Body of pancreas (tissue), 4 donors: ENCODE results near the gene DKK3. TPM values are rescaled to one million over a fixed set of nuclear protein-coding genes. Genes with fewer than 3 reads are reported as not detected.

Experiments used
- ATAC-seq: fragments of 150-250 bp; one replicate; pipeline ENCODE4 v1.9.1; 2016
- DNase-seq, 4 donors: peaks; one replicate each; pipeline ENCODE4 v3.0.0-alpha.2; 2019
- H3K27ac ChIP-seq, 4 donors: fragments of 200-600 bp; sonication (generic); 1 replicate in 3 of 4; 2 replicates in 1 of 4; pipeline versions ENCODE4 v1.5.1 to v1.6.1; 2016 to 2019; ENCODE audit warnings: mild to moderate bottlenecking in 1 of 4, mixed read lengths in 1 of 4, moderate library complexity in 1 of 4
- H3K27me3 ChIP-seq, 2 donors: fragments of 200-600 bp; sonication (generic); one replicate each; pipeline ENCODE4 v1.6.0; 2016; ENCODE audit warnings: mild to moderate bottlenecking in 1 of 2
- H3K36me3 ChIP-seq, 2 donors: fragments of 200-600 bp; sonication (generic); replicated peaks in 1 of 2; 2 replicates each; pipeline ENCODE4 v1.5.1; 2016; ENCODE audit warnings: low read depth in 2 of 2; ENCODE audit not compliant: insufficient read depth in 1 of 2
- H3K4me1 ChIP-seq: fragments of 200-600 bp; sonication (generic); one replicate; pipeline ENCODE4 v1.6.0; 2016
- H3K4me3 ChIP-seq, 2 donors: fragments of 200-600 bp; sonication (generic); 1 replicate in 1 of 2; 2 replicates in 1 of 2; pipeline ENCODE4 v1.5.1; 2016 to 2019
- H3K9me3 ChIP-seq, 3 donors: fragments of 200-600 bp; sonication (generic); 1 replicate in 2 of 3; 2 replicates in 1 of 3; pipeline ENCODE4 v1.5.1; 2016
- POLR2A ChIP-seq, 3 donors: fragments of 450-650 bp; IDR thresholded peaks; one replicate each; pipeline ENCODE4 v1.6.1; 2016; ENCODE audit warnings: antibody characterized with exemption in 3 of 3, mild to moderate bottlenecking in 2 of 3
- WGBS, 2 donors: methylation state at CpG; one replicate each; pipeline ENCODE4 v1.1.5; 2017; 5-methylcytosine and 5-hydroxymethylcytosine counted together
- intact Hi-C: fragments of 100-400 bp; cut with DNase I; formaldehyde crosslinking; loops from one replicate; pipeline ENCODE4 v1.15.1; 2023
- total RNA-seq, 2 donors: library from RNA; depleted of rRNA; stranded (reverse); fragments of >200 nt; gene quantifications; one replicate each; pipeline ENCODE4 v1.1.0, GENCODE V29; 2016
- TF ChIP-seq, protein P1 (sequence below), 7 experiments: fragments of 450-650 bp in 4 of 7; fragments of 200-600 bp in 3 of 7; sonication (generic) in 3 of 7; IDR thresholded peaks; one replicate each; pipeline ENCODE4 v1.5.1; 2016 to 2019; ENCODE audit warnings: antibody characterized with exemption in 7 of 7

DKK3 gene
- total RNA-seq, 2 donors from 2014 or later: 14.5 to 25.9 TPM

DNA sequence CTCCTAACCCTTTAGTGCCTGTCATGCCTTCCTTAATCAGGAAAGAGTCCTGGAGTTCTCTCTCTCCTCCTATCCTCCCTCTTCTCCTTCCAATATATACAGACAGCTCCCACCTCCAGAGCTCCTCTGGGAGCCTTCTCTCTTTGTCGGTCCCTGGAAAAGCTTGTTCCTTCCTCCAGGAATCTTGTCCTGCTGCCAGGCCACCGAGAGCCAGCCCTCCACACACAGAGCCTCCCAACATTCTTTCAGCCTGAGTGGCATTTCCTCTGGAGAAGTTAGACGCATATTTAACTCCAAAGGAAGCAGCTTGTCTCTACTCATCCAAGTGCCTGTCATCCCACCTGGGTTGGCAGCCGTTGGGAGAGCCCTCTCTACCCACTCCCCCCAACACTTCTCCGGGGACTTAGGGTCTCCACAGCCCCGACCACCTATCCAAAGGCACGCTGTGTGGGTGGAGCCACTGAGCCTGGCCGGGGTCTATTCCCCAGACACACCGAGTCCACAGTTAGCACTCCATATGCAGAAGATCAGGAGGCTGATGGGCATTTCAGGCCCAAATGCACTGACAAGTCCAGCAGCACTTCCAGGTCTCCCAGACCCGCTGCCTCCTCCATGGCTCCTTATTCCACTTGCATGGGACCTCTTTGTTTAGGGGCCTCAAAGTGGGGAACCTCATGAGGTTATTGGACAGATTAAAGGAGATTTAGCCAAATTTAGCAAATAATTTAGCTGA, 31.1 kb downstream of the DKK3 start:
- ATAC-seq (no peak), DNase-seq (peak in 3 of 4 donors; percentile 49 to 61 (median 60))
- Histone ChIP-seq H3K36me3 (no peaks in the 10 kb centered on the region), H3K27me3 (no peaks in the 10 kb centered on the region), H3K4me1 (peaks cover 43% of the 10 kb centered on the region), H3K9me3 (no peaks in the 10 kb centered on the region), H3K4me3 (no peak overlapping the region), H3K27ac (peak overlapping the region in 3 of 4 donors; percentile 29 to 66 (median 50))
- TF ChIP-seq, protein P1, sequence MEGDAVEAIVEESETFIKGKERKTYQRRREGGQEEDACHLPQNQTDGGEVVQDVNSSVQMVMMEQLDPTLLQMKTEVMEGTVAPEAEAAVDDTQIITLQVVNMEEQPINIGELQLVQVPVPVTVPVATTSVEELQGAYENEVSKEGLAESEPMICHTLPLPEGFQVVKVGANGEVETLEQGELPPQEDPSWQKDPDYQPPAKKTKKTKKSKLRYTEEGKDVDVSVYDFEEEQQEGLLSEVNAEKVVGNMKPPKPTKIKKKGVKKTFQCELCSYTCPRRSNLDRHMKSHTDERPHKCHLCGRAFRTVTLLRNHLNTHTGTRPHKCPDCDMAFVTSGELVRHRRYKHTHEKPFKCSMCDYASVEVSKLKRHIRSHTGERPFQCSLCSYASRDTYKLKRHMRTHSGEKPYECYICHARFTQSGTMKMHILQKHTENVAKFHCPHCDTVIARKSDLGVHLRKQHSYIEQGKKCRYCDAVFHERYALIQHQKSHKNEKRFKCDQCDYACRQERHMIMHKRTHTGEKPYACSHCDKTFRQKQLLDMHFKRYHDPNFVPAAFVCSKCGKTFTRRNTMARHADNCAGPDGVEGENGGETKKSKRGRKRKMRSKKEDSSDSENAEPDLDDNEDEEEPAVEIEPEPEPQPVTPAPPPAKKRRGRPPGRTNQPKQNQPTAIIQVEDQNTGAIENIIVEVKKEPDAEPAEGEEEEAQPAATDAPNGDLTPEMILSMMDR (IDR thresholded peaks at IDR 0.05): no peak
- TF ChIP-seq POLR2A (IDR thresholded peaks at IDR 0.05): no peak
- WGBS, 2 donors: 50 to 68% methylated on average over 8 to 10 of the region's 10 CpGs
- intact Hi-C loops: no loop called here

DNA sequence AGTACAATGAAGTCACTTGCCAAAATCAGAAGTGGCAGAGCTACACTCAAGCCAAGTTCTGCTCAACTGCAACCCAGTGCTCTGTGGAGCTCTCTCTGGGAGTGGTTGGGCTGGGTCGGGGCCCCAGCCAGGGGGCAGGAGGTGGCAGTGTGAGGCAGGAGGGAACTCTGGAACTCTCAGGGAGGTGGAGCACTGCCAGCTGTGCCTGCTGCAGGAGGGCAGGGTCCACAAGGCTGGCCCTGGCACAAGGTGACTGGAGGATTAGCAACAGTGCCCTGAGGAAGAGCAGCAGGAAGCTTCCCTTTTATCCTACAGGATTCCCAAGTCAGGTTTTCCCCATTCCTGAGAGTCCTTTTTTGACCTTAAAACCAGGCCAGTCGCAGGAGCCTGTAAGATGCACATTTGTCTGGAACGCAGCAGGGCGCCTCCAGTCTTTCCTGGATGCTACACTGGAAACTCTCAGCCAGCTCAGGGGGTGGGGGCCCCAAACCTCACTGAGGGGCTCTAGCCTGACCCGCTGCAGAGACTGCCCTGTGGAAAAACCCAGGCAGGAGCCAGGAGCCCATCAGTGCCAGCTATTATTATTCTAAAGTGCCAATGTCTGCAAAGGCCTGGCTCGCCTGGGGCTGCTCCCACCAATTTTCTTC, 31.8 kb downstream of the DKK3 start:
- Histone ChIP-seq H3K4me3 (no peak overlapping the region), H3K27me3 (no peaks in the 10 kb centered on the region), H3K27ac (peak overlapping the region in 2 of 4 donors; percentile 29 to 50), H3K4me1 (peaks cover 43% of the 10 kb centered on the region), H3K9me3 (no peaks in the 10 kb centered on the region), H3K36me3 (no peaks in the 10 kb centered on the region)
- DNase-seq (no peak), ATAC-seq (no peak)
- 73 to 75% methylated on average over 6 of the region's 6 CpGs for WGBS, 2 donors
- TF ChIP-seq POLR2A (IDR thresholded peaks at IDR 0.05): no peak
- TF ChIP-seq, protein P1 (IDR thresholded peaks at IDR 0.05): no peak
- intact Hi-C loops: no loop called here

DNA sequence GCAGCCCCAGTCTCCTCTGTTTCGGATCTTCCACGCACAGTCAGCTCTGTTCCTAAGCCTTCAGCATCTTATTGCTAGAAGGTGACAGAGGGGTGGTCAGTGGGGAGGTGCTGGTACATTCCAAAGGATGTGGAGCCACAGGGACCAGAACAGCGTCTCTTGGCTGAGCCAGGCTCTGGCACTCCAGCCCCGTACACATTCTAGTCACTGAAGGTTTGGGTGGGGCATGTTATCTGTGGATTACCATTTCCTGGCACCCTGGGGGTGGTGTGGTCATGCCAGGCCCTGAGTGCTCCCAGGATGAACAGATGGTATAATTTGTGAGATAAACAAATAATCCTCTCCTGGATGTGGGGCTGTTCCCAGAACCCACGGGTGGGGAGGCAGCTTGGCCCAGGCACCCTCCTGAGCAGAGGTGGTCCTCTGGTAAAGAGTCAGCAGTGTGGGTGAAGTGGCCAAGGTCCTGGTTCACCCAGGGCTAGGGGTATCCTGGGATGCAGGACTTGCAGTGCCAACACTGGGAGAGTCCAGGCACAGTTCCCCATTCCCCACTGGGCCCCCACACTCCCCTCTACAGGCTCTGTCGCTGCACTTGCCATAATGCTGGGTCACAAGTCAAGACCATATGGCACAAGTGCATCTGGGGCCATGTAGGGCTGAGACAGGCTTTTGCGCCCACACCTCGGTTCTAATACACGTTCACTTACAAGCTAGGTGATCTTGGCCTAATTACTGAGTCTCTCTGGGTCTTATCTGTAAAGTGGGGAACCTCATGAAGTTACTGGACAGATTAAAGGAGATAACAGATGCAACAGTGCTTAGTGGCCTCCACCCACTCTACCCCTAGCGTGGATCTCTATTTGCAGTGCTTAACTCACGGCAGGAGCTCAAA, 33.0 kb downstream of the DKK3 start:
- intact Hi-C loops: no loop called here
- Histone ChIP-seq H3K4me3 (no peak overlapping the region), H3K36me3 (no peaks in the 10 kb centered on the region), H3K4me1 (peaks cover 43% of the 10 kb centered on the region), H3K27ac (no peak overlapping the region), H3K27me3 (no peaks in the 10 kb centered on the region), H3K9me3 (no peaks in the 10 kb centered on the region)
- no peak for TF ChIP-seq POLR2A (IDR thresholded peaks at IDR 0.05)
- TF ChIP-seq, protein P1 (IDR thresholded peaks at IDR 0.05): no peak
- ATAC-seq: no peak
- 79 to 80% methylated on average over 9 to 11 of the region's 11 CpGs for WGBS, 2 donors
- DNase-seq: no peak

DNA sequence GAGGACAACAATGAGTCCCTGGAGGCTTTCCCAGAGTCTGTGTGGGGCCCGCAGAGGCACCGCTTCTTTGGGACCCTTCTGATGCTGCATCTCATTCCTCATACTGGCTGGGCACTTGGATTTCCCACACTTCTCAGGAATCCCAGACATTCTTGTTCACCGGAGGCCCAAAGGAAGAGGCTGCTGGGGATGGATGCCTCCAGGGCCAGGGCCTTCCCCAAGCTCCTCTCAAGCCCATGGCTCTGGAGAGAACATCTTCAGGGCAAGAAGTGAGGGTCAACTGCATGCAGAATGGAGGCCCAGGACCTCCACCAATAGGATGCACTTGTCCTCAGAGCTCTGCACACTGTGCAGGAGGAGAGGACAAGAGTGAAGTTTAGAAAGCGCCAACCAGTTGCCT, 34.6 kb downstream of the DKK3 start:
- no peak for DNase-seq
- H3K27me3 ChIP-seq: no peaks in the 10 kb centered on the region
- WGBS, 2 donors: 73 to 84% methylated on average over 4 of the region's 4 CpGs
- H3K36me3 ChIP-seq: no peaks in the 10 kb centered on the region
- intact Hi-C loops: no loop called here
- H3K4me3 ChIP-seq: no peak overlapping the region
- peak overlapping the region in 1 of 4 donors; percentile 24 for H3K27ac ChIP-seq
- ATAC-seq: no peak
- H3K9me3 ChIP-seq: no peaks in the 10 kb centered on the region
- peaks cover 34% of the 10 kb centered on the region for H3K4me1 ChIP-seq
- no peak for TF ChIP-seq POLR2A (IDR thresholded peaks at IDR 0.05)
- TF ChIP-seq, protein P1 (IDR thresholded peaks at IDR 0.05): no peak
